Measurements from ENCODE around the gene SEMA3B. TPM values are rescaled to one million over a fixed set of nuclear protein-coding genes. Genes with fewer than 3 reads are reported as not detected.
A peak's percentile ranks its signal among the peaks of the same experiment; 100 is the strongest.

Gene SEMA3B
- total and polyA plus RNA-seq, 9 of the 15 experiments (the other 6 are each of a cell fraction or from before 2014, with no cell fraction given) = 0.03 to 1.8 (median 0.55) TPM; not detected in 1

DNA sequence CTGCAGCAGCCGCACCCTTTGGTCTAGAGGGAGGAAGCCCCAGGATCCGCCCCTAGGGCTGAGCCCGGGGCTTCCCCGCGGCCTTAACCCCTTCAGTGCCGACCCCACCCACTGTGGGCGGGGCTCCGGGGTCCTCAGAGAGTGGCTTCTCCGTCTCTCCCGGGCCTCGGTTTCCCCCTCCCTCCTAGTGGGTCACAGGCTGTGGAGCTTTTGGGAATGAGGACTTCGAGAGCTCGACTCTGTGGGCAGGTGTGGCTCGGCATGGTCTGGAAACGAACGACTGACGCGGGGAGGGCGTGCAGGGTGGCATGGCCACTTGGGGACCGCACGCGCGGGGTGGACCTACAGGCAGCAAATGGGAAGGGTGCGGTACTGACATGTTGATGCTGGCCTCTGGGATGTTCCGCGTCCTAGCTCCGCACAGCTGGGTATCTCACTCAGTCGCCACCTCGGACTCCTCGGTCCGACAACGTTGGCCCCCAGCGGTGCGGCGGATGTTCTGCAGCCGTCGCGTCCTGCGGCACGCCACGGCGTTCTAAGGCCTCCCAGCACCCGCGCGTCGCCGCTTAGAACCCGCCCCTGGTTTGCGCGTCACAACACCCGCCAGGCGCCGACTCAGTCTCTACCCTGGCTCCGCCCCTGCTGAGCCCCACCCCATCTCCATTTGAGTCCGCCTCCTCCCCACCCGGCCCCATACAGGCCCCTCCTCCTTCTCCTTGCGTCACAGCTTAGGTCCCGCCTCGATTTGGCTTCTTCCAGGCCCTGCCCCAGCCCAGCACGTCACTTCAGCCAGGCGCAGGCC lies 30.1 kb downstream of the SEMA3B start, which contains the start of the genes HYAL3 and NAA80 (continued):
- TF ChIP-seq L3MBTL2 (IDR thresholded peaks at IDR 0.05) = peak; percentile 42; the same call in 1 of the 2 replicates
- TF ChIP-seq STAT6 (CRISPR knock-in tag; IDR thresholded peaks at IDR 0.05) = no peak
- no peak for TF ChIP-seq HNRNPUL1 (IDR thresholded peaks at IDR 0.05; ENCODE audit: low read length)
- TF ChIP-seq, protein P1, sequence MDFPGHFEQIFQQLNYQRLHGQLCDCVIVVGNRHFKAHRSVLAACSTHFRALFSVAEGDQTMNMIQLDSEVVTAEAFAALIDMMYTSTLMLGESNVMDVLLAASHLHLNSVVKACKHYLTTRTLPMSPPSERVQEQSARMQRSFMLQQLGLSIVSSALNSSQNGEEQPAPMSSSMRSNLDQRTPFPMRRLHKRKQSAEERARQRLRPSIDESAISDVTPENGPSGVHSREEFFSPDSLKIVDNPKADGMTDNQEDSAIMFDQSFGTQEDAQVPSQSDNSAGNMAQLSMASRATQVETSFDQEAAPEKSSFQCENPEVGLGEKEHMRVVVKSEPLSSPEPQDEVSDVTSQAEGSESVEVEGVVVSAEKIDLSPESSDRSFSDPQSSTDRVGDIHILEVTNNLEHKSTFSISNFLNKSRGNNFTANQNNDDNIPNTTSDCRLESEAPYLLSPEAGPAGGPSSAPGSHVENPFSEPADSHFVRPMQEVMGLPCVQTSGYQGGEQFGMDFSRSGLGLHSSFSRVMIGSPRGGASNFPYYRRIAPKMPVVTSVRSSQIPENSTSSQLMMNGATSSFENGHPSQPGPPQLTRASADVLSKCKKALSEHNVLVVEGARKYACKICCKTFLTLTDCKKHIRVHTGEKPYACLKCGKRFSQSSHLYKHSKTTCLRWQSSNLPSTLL (IDR thresholded peaks at IDR 0.05) = no peak
- TF ChIP-seq, protein P2, sequence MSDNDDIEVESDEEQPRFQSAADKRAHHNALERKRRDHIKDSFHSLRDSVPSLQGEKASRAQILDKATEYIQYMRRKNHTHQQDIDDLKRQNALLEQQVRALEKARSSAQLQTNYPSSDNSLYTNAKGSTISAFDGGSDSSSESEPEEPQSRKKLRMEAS (CRISPR knock-in tag; IDR thresholded peaks at IDR 0.05) = peak; percentile 74
- no peak for TF ChIP-seq HDGF (IDR thresholded peaks at IDR 0.05)
- no peak for TF ChIP-seq HNRNPL (IDR thresholded peaks at IDR 0.05; ENCODE audit: low read depth, low read length)
- TF ChIP-seq ETV1 (tag; conservative IDR thresholded peaks at IDR 0.05; ENCODE audit: low read depth) = peak; percentile 48; the same call in 1 of the 2 replicates
- TF ChIP-seq NCOR1 (IDR thresholded peaks at IDR 0.05) = no peak
- 0 out of 2 replicates have a peak, but pooled peaks have one; percentile 43 for TF ChIP-seq TCF7 (IDR thresholded peaks at IDR 0.05; ENCODE audit: borderline replicate concordance)
- peak; percentile 13; the same call in 1 of the 2 replicates for TF ChIP-seq ARID1B (IDR thresholded peaks at IDR 0.05)
- 0 out of 2 replicates have a peak, but pooled peaks have one; percentile 40 for TF ChIP-seq TOE1 (IDR thresholded peaks at IDR 0.05; ENCODE audit: borderline replicate concordance)
- TF ChIP-seq TOE1 (CRISPR knock-in tag; IDR thresholded peaks at IDR 0.05; ENCODE audit: borderline replicate concordance, low read depth) = no peak
- no peak for TF ChIP-seq DEAF1 (CRISPR knock-in tag; IDR thresholded peaks at IDR 0.05)
- no peak for TF ChIP-seq BRD4 (IDR thresholded peaks at IDR 0.05)
- peak; percentile 21 for TF ChIP-seq TBP (optimal IDR thresholded peaks at IDR 0.05; ENCODE audit: low read depth, low read length)
- no peak for TF ChIP-seq RFX5 (IDR thresholded peaks at IDR 0.05; ENCODE audit: low read depth, low read length)
- TF ChIP-seq, protein P3, sequence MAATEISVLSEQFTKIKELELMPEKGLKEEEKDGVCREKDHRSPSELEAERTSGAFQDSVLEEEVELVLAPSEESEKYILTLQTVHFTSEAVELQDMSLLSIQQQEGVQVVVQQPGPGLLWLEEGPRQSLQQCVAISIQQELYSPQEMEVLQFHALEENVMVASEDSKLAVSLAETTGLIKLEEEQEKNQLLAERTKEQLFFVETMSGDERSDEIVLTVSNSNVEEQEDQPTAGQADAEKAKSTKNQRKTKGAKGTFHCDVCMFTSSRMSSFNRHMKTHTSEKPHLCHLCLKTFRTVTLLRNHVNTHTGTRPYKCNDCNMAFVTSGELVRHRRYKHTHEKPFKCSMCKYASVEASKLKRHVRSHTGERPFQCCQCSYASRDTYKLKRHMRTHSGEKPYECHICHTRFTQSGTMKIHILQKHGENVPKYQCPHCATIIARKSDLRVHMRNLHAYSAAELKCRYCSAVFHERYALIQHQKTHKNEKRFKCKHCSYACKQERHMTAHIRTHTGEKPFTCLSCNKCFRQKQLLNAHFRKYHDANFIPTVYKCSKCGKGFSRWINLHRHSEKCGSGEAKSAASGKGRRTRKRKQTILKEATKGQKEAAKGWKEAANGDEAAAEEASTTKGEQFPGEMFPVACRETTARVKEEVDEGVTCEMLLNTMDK (IDR thresholded peaks at IDR 0.05; ENCODE audit: borderline replicate concordance, insufficient read depth, low read depth, low read length, poor library complexity, severe bottlenecking) = peak; percentile 38
